Left ventricle myocardium inferior (tissue), 1 donor: ENCODE results near the gene KCNG2. TPM values are rescaled to one million over a fixed set of nuclear protein-coding genes. Genes with fewer than 3 reads are reported as not detected.

Experiments used
- DNase-seq: peaks from one replicate; pipeline ENCODE4 v3.0.0-alpha.2; 2020
- H3K27ac ChIP-seq: fragments of 200-600 bp; replicated peaks from 2 replicates; pipeline ENCODE4 v1.8.0; 2021
- H3K27me3 ChIP-seq: fragments of 200-600 bp; 2 replicates; pipeline ENCODE4 v1.8.0; 2021; ENCODE audit warnings: low read depth
- H3K36me3 ChIP-seq: fragments of 200-600 bp; 2 replicates; pipeline ENCODE4 v1.8.0; 2021
- H3K4me1 ChIP-seq: fragments of 200-600 bp; 2 replicates; pipeline ENCODE4 v1.8.0; 2021
- H3K4me3 ChIP-seq: fragments of 200-600 bp; 2 replicates; pipeline ENCODE4 v1.8.0; 2021; ENCODE audit warnings: mild to moderate bottlenecking, moderate library complexity
- H3K9me3 ChIP-seq: fragments of 200-600 bp; replicated peaks from 2 replicates; pipeline ENCODE4 v1.8.0; 2021
- CTCF ChIP-seq: fragments of 200-600 bp; IDR thresholded peaks from 2 replicates; pipeline ENCODE4 v1.8.0; 2021; ENCODE audit warnings: antibody characterized with exemption, mild to moderate bottlenecking, borderline replicate concordance
- intact Hi-C: fragments of 100-400 bp; cut with micrococcal nuclease; formaldehyde crosslinking; loops from one replicate; pipeline ENCODE4 v1.11.0; 2022
- total RNA-seq: library from RNA; stranded (reverse); fragmentation: NEBNext Ultra II Directional; extraction: Animal tissue kit (Norgen Biotek cat#: 25700); gene quantifications from one replicate; pipeline ENCODE4 v1.2.1, GENCODE V29; 2021
- donor health status: DM: no; HTN: yes; CAD: no; lungs with severe emphysema.

Gene KCNG2
- total RNA-seq, 1 donor from 2014 or later: not detected

- TF ChIP-seq CTCF: no peak
- Histone ChIP-seq H3K36me3 (no peaks in the 10 kb centered on the region), H3K4me1 (no peaks in the 10 kb centered on the region), H3K9me3 (no peaks in the 10 kb centered on the region), H3K4me3 (no peak overlapping the region), H3K27ac (no peak overlapping the region), H3K27me3 (peaks cover 85% of the 10 kb centered on the region)
- DNase-seq: no peak
- intact Hi-C loops: no loop called here
Observed at GRCh38 chr18:79775441-79776221, 22.1 kb upstream of the KCNG2 start.

- intact Hi-C loops: no loop called here
- no peaks in the 10 kb centered on the region for H3K4me1 ChIP-seq
- DNase-seq: no peak
- peaks cover 82% of the 10 kb centered on the region for H3K27me3 ChIP-seq
- H3K4me3 ChIP-seq: no peak overlapping the region
- no peak for TF ChIP-seq CTCF
- H3K9me3 ChIP-seq: no peaks in the 10 kb centered on the region
- no peak overlapping the region for H3K27ac ChIP-seq
- no peaks in the 10 kb centered on the region for H3K36me3 ChIP-seq
Observed at GRCh38 chr18:79776674-79777073, 21.1 kb upstream of the KCNG2 start.

- no peak for DNase-seq
- no peaks in the 10 kb centered on the region for H3K9me3 ChIP-seq
- intact Hi-C loops: no loop called here
- H3K4me3 ChIP-seq: no peak overlapping the region
- H3K27ac ChIP-seq: no peak overlapping the region
- no peaks in the 10 kb centered on the region for H3K4me1 ChIP-seq
- no peaks in the 10 kb centered on the region for H3K36me3 ChIP-seq
- TF ChIP-seq CTCF: no peak
- peaks cover 76% of the 10 kb centered on the region for H3K27me3 ChIP-seq
Observed at GRCh38 chr18:79778291-79778791, 19.4 kb upstream of the KCNG2 start.

- peaks cover 76% of the 10 kb centered on the region for H3K27me3 ChIP-seq
- H3K4me1 ChIP-seq: no peaks in the 10 kb centered on the region
- H3K4me3 ChIP-seq: no peak overlapping the region
- no peaks in the 10 kb centered on the region for H3K9me3 ChIP-seq
- TF ChIP-seq CTCF: no peak
- H3K36me3 ChIP-seq: no peaks in the 10 kb centered on the region
- DNase-seq: no peak
- no peak overlapping the region for H3K27ac ChIP-seq
- intact Hi-C loops: no loop called here
Observed at GRCh38 chr18:79779021-79779699, 18.6 kb upstream of the KCNG2 start.

- no peak overlapping the region for H3K4me3 ChIP-seq
- peaks cover 76% of the 10 kb centered on the region for H3K27me3 ChIP-seq
- no peaks in the 10 kb centered on the region for H3K4me1 ChIP-seq
- no peaks in the 10 kb centered on the region for H3K36me3 ChIP-seq
- H3K9me3 ChIP-seq: no peaks in the 10 kb centered on the region
- intact Hi-C loops: no loop called here
- H3K27ac ChIP-seq: no peak overlapping the region
- DNase-seq: no peak
- TF ChIP-seq CTCF: no peak
Observed at GRCh38 chr18:79779700-79780190, 18.0 kb upstream of the KCNG2 start.
